Measurements from ENCODE around the gene PROSER2.
"Not testable (repeated sequence)": the region's sequence is repeated elsewhere in the genome, so short reads cannot be mapped to it uniquely, and the experiment has no call there.

PROSER2 gene

GRCh38 chr10:11886851-11887250 is 63.7 kb downstream of the PROSER2 start:
- DNase-seq: no peak

- DNase-seq: no peak
Observed at GRCh38 chr10:11887381-11888227, 64.4 kb downstream of the PROSER2 start.

DNA sequence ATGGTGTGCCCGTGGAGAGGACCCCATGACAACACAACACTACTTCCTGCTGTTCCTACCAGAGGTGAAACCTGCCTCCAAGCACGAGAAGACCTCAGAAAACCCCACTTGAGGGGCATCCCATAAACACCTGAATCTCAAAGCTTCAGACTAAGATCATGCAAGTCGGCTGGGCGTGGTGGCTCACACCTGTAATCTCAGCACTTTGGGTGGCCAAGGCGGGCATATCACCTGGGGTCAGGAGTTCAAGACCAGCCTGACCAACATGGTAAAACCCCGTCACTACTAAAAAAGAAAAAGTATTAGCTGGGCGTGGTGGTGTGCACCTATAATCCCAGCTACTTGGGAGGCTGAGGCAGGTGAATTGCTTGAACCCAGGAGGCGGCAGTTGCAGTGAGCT is 66.1 kb downstream of the PROSER2 start:
- not testable (repeated sequence) for DNase-seq

DNA sequence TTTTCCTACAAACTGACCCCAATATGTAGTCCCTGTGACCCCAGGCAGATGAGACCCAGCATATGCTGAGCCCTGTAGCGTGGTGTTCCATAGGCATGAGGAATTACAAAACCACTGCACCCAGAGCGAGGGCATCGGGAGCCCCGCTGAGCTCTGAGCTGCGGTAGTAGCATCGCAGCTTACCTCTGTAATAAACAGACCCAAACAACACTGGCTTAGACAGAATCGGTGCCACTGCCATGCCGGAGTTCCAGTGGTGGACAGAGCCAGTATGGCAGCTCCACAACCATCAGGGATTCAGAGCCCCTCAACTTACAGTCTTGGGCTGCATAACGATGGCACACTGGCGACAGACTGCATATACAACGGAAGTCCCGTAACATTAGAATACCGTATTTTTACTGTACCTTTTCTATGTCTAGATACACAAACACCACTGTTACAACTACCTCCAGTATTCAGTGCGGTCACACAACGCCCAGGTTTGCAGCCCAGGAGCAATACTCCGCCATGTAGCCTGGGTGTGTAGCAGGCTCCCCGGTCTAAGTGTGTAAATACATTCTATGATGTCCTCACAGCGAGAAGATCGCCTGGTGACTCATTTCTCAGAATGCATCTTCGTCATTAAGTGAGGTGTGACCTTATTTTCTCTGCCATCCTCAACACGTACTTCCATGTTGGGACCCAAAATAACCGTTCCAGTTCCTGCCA is 68.8 kb downstream of the PROSER2 start:
- no peak for DNase-seq

- no peak for DNase-seq
Observed at GRCh38 chr10:11893749-11894278, 70.7 kb downstream of the PROSER2 start.

DNA sequence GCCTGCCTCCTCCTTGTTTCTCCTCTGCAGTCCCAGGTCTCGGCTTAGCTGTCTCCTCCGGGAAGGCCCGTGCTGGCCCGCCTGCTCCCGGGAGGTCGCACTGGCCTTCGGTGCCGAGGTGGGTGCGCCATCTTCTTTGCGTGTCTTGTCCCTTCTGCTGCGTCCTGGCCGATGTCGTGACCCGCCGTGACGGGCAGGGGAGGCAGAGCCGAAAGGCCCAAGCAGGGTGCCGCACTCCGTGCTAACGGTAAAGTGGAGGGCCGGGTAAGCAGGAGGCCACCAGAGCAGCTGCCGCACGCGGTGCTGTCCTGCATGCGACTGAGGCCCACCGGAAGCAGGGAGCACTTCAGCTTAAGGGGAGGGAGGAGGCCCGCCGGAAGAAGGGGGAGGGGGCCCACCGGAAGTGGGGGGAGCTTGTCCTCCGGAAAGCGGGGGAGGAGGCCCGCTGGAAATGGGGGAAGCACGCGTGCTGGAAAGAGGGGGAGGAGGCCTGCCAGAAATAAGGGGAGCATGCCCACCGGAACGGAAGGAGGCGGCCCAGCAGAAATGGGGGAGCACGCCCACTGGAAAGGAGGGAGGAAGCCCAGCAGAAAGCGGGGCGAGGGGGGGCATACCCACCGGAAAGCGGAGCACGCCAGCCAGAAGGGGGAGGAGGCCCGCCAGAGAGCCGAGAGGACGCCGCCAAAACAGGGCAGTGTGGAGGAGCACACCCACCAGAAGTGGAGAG is 71.4 kb downstream of the PROSER2 start:
- DNase-seq: no peak

- no peak for DNase-seq
Observed at GRCh38 chr10:11895108-11895466, 71.9 kb downstream of the PROSER2 start.

GRCh38 chr10:11895598-11895997 is 72.4 kb downstream of the PROSER2 start:
- no peak for DNase-seq

DNA sequence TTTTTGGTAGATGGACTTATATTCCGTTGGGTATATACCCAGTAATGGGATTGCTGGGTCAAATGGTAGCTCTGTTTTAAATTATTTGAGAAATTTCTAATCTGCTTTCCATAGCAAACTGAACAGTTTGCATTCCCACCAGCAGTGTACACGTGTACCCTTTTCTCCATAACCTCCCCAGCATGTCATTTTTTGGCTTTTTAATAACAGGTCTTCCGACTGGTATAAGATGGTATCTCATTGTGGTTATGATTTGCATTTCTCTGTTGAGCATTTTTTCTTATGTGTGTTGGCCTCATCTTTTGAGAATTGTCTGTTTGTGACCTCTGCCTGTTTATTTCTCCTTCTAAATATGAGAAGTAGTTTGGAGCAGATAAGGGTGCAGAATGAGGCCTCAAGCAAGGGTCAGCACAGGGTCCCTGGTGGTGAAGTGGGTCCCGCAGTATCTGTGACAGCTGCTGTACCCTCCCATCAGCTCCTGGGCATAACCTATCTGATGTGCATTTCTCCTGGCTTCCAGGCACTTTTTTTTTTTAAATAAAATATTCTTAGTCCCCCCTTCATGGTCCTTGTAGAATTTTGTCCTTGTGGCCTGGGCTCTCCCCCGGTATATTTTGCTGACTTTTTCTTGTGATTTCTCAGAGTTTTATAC is 73.5 kb downstream of the PROSER2 start:
- no peak for DNase-seq

DNA sequence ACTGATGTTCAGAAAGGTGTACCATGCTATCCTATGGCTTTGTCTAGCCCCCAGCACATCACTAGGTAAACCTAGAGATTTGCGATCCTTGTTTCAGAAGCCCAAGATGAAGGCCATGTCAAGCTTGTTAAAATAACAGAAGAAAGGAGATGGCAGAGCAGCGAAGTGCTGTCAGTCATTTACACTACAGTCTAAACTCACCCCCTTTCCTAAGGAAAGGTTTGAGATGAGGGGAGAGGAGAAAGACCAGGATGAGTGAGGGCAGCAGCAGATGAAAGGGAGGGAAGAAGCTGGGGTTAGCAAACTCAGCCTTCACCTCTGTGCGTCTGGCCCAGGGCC is 74.8 kb downstream of the PROSER2 start:
- no peak for DNase-seq

- DNase-seq: no peak
Observed at GRCh38 chr10:11898372-11899066, 75.4 kb downstream of the PROSER2 start.

GRCh38 chr10:11899067-11899876 is 76.1 kb downstream of the PROSER2 start:
- no peak for DNase-seq

DNA sequence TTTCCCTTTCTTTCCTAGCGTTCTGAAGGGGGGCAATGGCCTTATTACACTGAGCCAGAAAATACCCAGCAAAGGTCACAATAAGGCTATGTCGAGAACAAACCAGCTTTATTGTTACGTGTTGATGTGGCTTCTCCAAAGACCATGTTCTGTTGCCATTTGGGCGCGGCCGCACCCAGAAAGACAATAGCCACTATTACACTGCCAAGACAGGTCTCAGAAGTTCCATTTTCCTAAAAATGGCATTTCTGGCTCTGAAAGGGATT is 77.8 kb downstream of the PROSER2 start:
- DNase-seq: no peak

DNA sequence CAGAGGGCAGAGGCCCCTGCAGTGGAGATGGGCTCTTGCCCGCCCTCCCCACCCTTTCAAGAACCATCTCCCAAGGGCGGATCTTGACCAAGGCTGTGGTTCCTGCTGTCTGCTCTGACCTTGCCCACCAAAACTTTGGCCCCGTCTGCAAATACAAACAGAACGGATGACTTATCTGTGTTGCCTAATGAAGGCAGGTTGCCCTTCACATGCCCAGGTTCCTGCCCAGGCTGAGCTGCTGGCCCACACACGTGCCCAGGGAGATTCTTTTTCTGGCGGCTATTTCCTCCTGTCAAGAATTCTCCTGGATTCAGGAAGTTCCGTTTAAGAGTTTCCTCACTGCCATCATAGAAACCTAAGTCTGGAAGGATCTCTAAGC is 78.3 kb downstream of the PROSER2 start:
- DNase-seq: no peak

GRCh38 chr10:11901833-11902475 is 78.8 kb downstream of the PROSER2 start:
- no peak for DNase-seq

GRCh38 chr10:11902646-11903045 is 79.5 kb downstream of the PROSER2 start:
- no peak for DNase-seq

GRCh38 chr10:11906714-11907113 is 83.6 kb downstream of the PROSER2 start:
- no peak for DNase-seq

DNA sequence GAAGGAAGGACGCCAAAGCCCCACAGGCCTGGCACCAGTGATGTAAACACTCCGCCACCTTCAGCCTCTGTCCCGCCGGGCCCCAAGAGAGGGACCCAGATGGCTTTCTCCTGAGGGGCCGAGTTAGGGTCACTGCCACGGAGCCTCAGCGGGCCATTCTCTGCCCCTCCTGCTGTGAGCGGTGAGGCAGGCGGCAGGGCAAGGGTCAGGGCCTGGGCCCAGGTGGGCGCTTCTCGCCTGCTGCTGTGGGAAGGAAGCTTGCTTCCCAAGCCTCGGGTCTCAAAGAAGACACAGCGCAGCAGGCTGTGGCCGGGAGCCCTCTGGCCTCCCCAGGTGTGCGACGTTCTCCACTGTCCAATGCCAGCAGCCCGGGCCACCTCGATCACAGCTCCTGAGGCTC is 84.8 kb downstream of the PROSER2 start:
- no peak for DNase-seq

DNA sequence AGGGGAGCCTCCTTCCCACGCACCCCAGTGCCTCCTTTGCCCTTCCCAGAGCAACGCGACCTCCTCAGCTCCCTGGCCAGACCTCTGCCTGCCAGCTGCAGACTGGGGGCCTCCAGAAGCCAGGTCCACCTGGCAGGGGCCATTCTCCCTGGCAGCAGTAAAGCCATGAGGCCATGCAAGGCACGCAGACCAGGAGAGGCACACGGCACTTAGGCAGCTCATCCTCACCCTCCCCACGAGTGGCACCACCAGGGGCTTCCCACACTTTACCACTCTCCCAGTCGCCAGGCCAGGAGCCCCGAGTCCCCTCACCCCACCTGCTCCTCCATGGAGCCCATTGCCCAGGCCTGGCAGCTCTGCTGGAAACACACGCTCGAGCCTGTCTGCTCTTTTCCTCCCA is 85.4 kb downstream of the PROSER2 start:
- no peak for DNase-seq

DNA sequence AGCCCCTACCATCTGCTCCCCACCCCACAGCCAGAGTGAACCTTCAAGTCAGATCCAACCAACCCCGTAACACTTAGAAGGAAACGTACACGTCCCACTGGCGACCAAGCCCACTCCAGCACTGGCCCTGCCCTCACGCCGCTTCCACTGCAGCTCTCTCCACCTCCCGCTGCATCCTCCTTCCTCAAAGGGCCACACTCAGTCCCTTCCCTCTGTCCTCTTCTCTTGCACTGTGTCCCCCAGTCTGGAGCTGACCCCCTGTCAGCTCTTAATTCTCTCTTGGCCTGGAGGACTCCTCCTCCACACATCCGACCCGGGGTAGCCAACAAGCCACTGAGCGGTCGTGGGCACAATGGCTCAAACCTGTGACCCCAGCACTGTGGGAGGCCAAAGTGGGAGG is 85.8 kb downstream of the PROSER2 start:
- DNase-seq: no peak

DNA sequence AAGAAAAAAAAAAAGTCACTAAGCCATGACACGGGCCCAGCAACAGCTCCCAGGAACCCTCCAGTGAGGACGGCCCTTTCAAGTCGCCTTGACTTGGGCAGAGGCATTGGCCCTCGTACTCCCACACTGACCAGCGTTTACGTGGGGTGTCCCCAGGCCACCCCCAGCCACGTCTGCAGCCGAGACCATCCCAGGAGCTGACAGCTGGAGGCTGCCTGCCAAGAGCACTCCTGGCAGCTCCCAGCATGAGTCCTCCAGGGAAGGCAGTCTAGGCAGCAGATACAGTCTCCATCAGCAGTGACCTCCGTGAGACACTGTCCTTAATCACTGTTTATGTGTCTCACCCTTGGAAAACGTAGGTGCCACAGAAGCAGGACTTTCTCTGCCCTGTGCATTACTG is 86.5 kb downstream of the PROSER2 start:
- DNase-seq: no peak

Data from COR-L47 (cell line).